ENCODE measurements around the gene GGA3. TPM values are rescaled to one million over a fixed set of nuclear protein-coding genes. Genes with fewer than 3 reads are reported as not detected.

The GGA3 gene
- total RNA-seq, 6 experiments from 2014 or later: 12.4 to 18.9 (median 15.8) TPM

DNA sequence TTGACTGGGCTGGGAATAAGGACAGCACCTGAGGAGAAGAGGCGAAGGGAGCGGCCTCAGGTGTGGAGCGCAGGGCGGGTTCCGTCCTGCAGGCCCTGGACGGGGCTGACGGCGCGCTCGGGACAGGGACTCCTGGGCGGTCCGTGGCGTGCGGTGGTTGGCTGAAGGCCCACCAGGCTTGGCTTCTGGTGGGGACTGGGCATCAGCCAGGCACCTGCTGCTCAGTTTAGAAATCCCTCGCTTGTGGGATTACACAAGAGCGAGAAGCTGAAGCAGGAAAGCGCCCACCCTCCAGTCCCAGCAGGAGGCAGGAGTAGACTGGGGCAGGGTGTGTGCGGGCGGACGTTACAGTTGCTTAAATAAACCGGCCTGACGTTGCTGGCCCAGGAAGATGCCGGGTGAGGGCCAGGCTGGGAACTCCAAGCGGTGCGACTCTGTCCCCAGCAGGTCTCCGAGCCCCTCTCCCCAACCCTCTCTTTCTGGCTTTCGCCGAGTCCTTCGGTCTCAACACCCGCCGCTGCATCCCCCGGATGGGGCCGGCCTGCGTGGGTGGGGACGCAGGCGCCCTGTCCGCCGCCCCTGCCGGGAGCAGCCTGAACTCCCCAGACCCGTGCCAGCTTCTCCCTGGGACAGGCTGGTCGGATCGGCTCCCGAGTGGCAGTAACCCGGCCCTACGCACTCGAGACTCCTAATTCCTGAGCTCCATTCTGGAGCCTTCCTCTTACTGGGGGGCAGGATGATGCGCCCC lies 9.0 kb upstream of the GGA3 start:
- peaks cover 0 to 15% (median 6%) of the 10 kb centered on the region in 4 donors for H3K36me3 ChIP-seq
- peak overlapping the region; percentile 79 to 88 (median 87) for H3K27ac ChIP-seq
- no peak for TF ChIP-seq POLR2A (IDR thresholded peaks at IDR 0.05)
- TF ChIP-seq, protein P1, sequence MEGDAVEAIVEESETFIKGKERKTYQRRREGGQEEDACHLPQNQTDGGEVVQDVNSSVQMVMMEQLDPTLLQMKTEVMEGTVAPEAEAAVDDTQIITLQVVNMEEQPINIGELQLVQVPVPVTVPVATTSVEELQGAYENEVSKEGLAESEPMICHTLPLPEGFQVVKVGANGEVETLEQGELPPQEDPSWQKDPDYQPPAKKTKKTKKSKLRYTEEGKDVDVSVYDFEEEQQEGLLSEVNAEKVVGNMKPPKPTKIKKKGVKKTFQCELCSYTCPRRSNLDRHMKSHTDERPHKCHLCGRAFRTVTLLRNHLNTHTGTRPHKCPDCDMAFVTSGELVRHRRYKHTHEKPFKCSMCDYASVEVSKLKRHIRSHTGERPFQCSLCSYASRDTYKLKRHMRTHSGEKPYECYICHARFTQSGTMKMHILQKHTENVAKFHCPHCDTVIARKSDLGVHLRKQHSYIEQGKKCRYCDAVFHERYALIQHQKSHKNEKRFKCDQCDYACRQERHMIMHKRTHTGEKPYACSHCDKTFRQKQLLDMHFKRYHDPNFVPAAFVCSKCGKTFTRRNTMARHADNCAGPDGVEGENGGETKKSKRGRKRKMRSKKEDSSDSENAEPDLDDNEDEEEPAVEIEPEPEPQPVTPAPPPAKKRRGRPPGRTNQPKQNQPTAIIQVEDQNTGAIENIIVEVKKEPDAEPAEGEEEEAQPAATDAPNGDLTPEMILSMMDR (IDR thresholded peaks at IDR 0.05): peak in 3 of 4 donors; percentile 27 to 37 (median 30)
- WGBS (ENCODE audit: insufficient coverage, low coverage, low lambda C conversion rate, missing lambda C conversion rate): 3% methylated on average over 15 of the region's 47 CpGs
- DNase-seq (peak; percentile 73 to 77 (median 73)), ATAC-seq (peak; percentile 57 to 65 (median 63))
- H3K4me1 ChIP-seq: peaks cover 0 to 15% (median 6%) of the 10 kb centered on the region in 4 donors
- peak overlapping the region; percentile 81 to 93 (median 86) for H3K4me3 ChIP-seq
- H3K27me3 ChIP-seq: no peaks in the 10 kb centered on the region
- intact Hi-C loops (cut with DNase I): loop anchor here in 1 of 2 donors (10.0 kb wide), 1 partner anchor 144 kb away; no protein-coding TSS in a partner anchor
- H3K9me3 ChIP-seq: no peaks in the 10 kb centered on the region

DNA sequence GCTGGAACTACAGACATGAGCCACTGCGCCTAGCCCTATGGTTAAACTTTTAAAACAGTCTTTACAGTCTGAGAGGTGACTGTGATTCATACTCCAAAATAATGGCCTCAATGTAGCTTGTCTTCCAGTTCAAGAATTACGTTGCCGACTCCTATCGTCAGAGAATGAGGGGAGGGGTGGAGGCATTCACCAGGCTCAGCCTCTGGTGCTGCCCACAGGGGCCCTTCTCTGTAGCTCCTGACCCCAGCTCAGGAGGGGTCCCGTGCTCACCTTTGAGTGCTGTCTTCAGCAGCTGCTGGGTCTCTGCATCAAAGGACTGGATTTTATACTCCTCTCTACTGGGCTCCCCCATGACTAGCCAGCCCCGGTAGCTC lies 8.4 kb upstream of the GGA3 start:
- Histone ChIP-seq H3K36me3 (peaks cover 0 to 15% (median 7%) of the 10 kb centered on the region in 4 donors), H3K27ac (peak overlapping the region; percentile 79 to 88 (median 87)), H3K4me3 (peak overlapping the region; percentile 81 to 93 (median 86)), H3K27me3 (no peaks in the 10 kb centered on the region), H3K9me3 (no peaks in the 10 kb centered on the region), H3K4me1 (peaks cover 0 to 15% (median 6%) of the 10 kb centered on the region in 4 donors)
- DNase-seq: no peak
- ATAC-seq: no peak
- WGBS (ENCODE audit: insufficient coverage, low coverage, low lambda C conversion rate, missing lambda C conversion rate): no CpG with 5 or more reads among the region's 6 CpGs
- no peak for TF ChIP-seq POLR2A (IDR thresholded peaks at IDR 0.05)
- TF ChIP-seq, protein P1 (IDR thresholded peaks at IDR 0.05): no peak
- intact Hi-C loops (cut with DNase I): loop anchor here in 1 of 2 donors (10.0 kb wide), 1 partner anchor 145 kb away; no protein-coding TSS in a partner anchor

DNA sequence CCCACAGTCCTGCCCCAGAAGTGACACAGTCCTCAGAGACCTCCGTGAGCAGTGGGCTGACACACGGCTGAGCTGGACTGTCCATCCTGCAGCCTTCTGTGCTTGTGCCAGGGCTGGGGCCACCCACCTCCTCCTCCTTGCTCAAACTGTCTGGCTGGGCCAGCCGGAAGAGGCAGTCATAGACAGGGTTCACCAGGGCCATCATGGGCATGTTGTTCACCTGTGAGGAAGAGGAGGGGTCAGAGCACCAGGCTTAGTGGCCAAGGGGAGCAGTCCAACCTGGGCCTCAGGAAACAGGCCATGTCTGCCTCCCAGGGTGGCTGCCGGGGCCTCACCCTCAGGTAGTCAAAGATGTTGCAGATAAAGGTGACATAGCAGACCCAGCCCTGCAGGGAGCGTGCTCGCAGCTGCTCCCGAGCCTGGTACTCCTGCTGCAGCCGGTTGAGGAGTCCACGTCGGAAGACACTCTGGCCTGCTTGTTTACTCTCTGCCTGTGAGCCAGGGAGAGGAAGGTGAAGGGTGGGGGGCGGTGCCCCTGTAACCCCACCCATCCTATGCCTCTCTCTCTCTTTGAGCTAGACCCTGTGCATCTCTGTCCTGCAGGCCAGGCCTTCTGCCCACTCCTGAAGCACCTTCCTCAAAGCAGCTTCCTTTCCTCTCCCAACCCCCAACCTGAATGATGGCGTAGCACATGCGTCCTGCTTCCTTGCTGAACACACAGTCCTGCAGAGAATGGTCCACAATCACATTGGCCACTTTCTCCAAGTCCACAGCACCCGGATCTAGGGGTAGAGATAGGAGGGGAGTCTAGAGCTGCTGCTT lies 6.2 kb upstream of the GGA3 start:
- no peaks in the 10 kb centered on the region for H3K9me3 ChIP-seq
- no peak for ATAC-seq
- intact Hi-C loops (cut with DNase I): no loop called here
- H3K36me3 ChIP-seq: peaks cover 0 to 27% (median 9%) of the 10 kb centered on the region in 4 donors
- DNase-seq: no peak
- no peak overlapping the region for H3K27ac ChIP-seq
- H3K27me3 ChIP-seq: no peaks in the 10 kb centered on the region
- WGBS (ENCODE audit: insufficient coverage, low coverage, low lambda C conversion rate, missing lambda C conversion rate): 52% methylated on average over 6 of the region's 14 CpGs
- peaks cover 0 to 17% (median 6%) of the 10 kb centered on the region in 4 donors for H3K4me1 ChIP-seq
- TF ChIP-seq POLR2A (IDR thresholded peaks at IDR 0.05): no peak
- TF ChIP-seq, protein P1 (IDR thresholded peaks at IDR 0.05): no peak
- no peak overlapping the region for H3K4me3 ChIP-seq

DNA sequence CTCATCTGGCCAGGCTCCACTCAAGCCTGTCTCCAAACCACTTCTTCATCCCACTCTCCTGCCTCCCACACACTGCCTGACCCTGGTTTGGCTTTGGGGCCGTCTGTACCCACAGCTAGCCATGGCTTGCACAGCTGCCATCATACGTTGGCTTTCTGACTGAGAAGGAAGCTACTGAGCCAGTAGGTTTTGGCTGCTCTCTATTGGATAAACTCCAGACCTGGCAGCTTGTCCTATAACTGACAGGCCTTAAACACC lies 5.7 kb upstream of the GGA3 start:
- Histone ChIP-seq H3K27ac (no peak overlapping the region), H3K27me3 (no peaks in the 10 kb centered on the region), H3K4me3 (no peak overlapping the region), H3K36me3 (peaks cover 0 to 27% (median 9%) of the 10 kb centered on the region in 4 donors), H3K4me1 (peaks cover 2 to 17% (median 7%) of the 10 kb centered on the region in 4 donors), H3K9me3 (no peaks in the 10 kb centered on the region)
- no peak for TF ChIP-seq POLR2A (IDR thresholded peaks at IDR 0.05)
- TF ChIP-seq, protein P1 (IDR thresholded peaks at IDR 0.05): no peak
- intact Hi-C loops (cut with DNase I): no loop called here
- DNase-seq (no peak), ATAC-seq (no peak)
- WGBS (ENCODE audit: insufficient coverage, low coverage, low lambda C conversion rate, missing lambda C conversion rate): 45% methylated on average over 2 of the region's 2 CpGs
